HepG2 (cell line): Measurements from ENCODE around the gene SLC26A4. TPM values are rescaled to one million over a fixed set of nuclear protein-coding genes. Genes with fewer than 3 reads are reported as not detected.

Source experiments
- ATAC-seq: fragments of 200-7000 bp; cut with Tn5 transposase; 3 replicates; pipeline ENCODE4 v1.9.1; 2020; ENCODE audit warnings: mild to moderate bottlenecking, moderate library complexity
- BruUV-seq: library from RNA; stranded (reverse); fragments of 400-500 nt; replicated peaks from 2 replicates; lab custom pipeline; 2021; lab: Mats Ljungman, UMichigan
- CTCF ChIA-PET: fragments of 300-600 bp; formaldehyde crosslinking; extraction: SDS; loops from one replicate; lab custom pipeline; 2021; ENCODE audit warnings: low total read pairs, inconsistent platforms, low intra/inter-chr PET ratio; lab: Yijun Ruan, JAX
- POLR2A ChIA-PET: fragments of 350-600 bp; sonication (Branson Sonifier 250); formaldehyde crosslinking; loops from one replicate; lab custom pipeline; 2020; ENCODE audit warnings: antibody characterized with exemption, inconsistent platforms; lab: Yijun Ruan, JAX
- DNase-seq: peaks from one replicate; pipeline ENCODE4 v3.0.0-alpha.2; 2015; ENCODE audit warnings: low spot score
- FAIRE-seq: peaks from 3 replicates; lab custom pipeline; 2011; peaks lifted over from hg19 to GRCh38; lab: Jason Lieb, UNC
- H2AFZ ChIP-seq: one replicate; pipeline ENCODE4 v1.6.1; 2011; ENCODE audit warnings: low read length, inconsistent platforms
- H3K27ac ChIP-seq: fragments of 300-600 bp; 3 replicates; pipeline ENCODE4 v1.8.0; 2011; ENCODE audit warnings: mixed run types, mild to moderate bottlenecking, mixed read lengths, low read length, inconsistent platforms; ENCODE audit not compliant: insufficient read depth; ENCODE audit errors: extremely low read length
- H3K27me3 ChIP-seq, 2 experiments: fragments of 200-600 bp in 1 of 2; 2 replicates in 1 of 2; 3 replicates in 1 of 2; pipeline versions ENCODE4 v1.6.0 to v1.8.0; 2011; ENCODE audit warnings: low read length in 2 of 2, mild to moderate bottlenecking in 2 of 2, moderate library complexity in 2 of 2, inconsistent platforms in 1 of 2; ENCODE audit not compliant: insufficient read depth in 2 of 2, control insufficient read depth in 1 of 2
- H3K36me3 ChIP-seq, 2 experiments: fragments of 200-600 bp in 1 of 2; replicated peaks in 1 of 2; 2 replicates in 1 of 2; 3 replicates in 1 of 2; pipeline versions ENCODE4 v1.5.1 to v1.8.0; 2011; ENCODE audit warnings: low read length in 2 of 2, inconsistent platforms in 1 of 2; ENCODE audit not compliant: insufficient read depth in 2 of 2, control insufficient read depth in 1 of 2
- H3K4me1 ChIP-seq: 2 replicates; pipeline ENCODE4 v1.5.1; 2012; ENCODE audit warnings: low read length, inconsistent platforms; ENCODE audit not compliant: insufficient read depth
- H3K4me2 ChIP-seq: 2 replicates; pipeline ENCODE4 v1.6.0; 2011; ENCODE audit warnings: low read depth, low read length, inconsistent platforms
- H3K4me3 ChIP-seq, 3 experiments: fragments of 200-600 bp in 1 of 3; sonication (generic), shearing (Covaris generic) in 1 of 3; replicated peaks in 1 of 3; 2 replicates each; pipeline ENCODE4 v1.5.1; 2011 to 2016; ENCODE audit warnings: low read length in 3 of 3, inconsistent platforms in 2 of 3, low read depth in 2 of 3, mild to moderate bottlenecking in 2 of 3, control low read depth in 1 of 3, mixed read lengths in 1 of 3; ENCODE audit not compliant: insufficient read depth in 1 of 3
- H3K79me2 ChIP-seq: one replicate; pipeline ENCODE4 v1.6.1; 2011; ENCODE audit warnings: low read length, inconsistent platforms; ENCODE audit not compliant: insufficient read depth
- H3K9ac ChIP-seq: 2 replicates; pipeline ENCODE4 v1.6.0; 2011; ENCODE audit warnings: mild to moderate bottlenecking, low read depth, low read length, inconsistent platforms; ENCODE audit not compliant: insufficient read depth
- H3K9me3 ChIP-seq: 2 replicates; pipeline ENCODE4 v1.5.1; 2012; ENCODE audit warnings: mild to moderate bottlenecking, low read length
- H4K20me1 ChIP-seq: 2 replicates; pipeline ENCODE4 v1.6.0; 2011; ENCODE audit warnings: inconsistent platforms, mild to moderate bottlenecking, low read length, moderate library complexity; ENCODE audit not compliant: insufficient read depth
- ARID2 ChIP-seq: sonication (generic); formaldehyde crosslinking; IDR thresholded peaks from 2 replicates; pipeline ENCODE4 v1.8.1; 2022; ENCODE audit warnings: mild to moderate bottlenecking, missing genetic modification reagents, borderline replicate concordance
- BCLAF1 ChIP-seq: fragments of 450-650 bp; IDR thresholded peaks from 2 replicates; pipeline ENCODE4 v1.6.1; 2017; ENCODE audit warnings: mild to moderate bottlenecking
- CSRNP2 ChIP-seq: sonication (generic); formaldehyde crosslinking; conservative IDR thresholded peaks from 2 replicates; pipeline ENCODE4 v1.8.0; 2022; ENCODE audit warnings: low read depth, missing genetic modification reagents
- EP300 ChIP-seq, 3 experiments: sonication (generic) in 1 of 3; formaldehyde crosslinking in 1 of 3; IDR thresholded peaks; 2 replicates each; pipeline versions ENCODE4 v1.5.1 to v1.6.1; 2011 to 2020; ENCODE audit warnings: low read depth in 2 of 3, low read length in 2 of 3, borderline replicate concordance in 1 of 3, improper control_type of control experiment in 1 of 3, mild to moderate bottlenecking in 1 of 3, missing genetic modification reagents in 1 of 3, moderate library complexity in 1 of 3
- MBD4 ChIP-seq: IDR thresholded peaks from 2 replicates; pipeline ENCODE4 v1.6.1; 2012; ENCODE audit warnings: low read length, inconsistent platforms, borderline replicate concordance
- PBX3 ChIP-seq: sonication (generic); formaldehyde crosslinking; IDR thresholded peaks from 2 replicates; pipeline ENCODE4 v1.8.1; 2023; ENCODE audit warnings: missing genetic modification reagents, inconsistent platforms, borderline replicate concordance
- PLRG1 ChIP-seq: fragments of 450-650 bp; conservative IDR thresholded peaks from 2 replicates; pipeline ENCODE4 v1.6.1; 2016
- RARA ChIP-seq: IDR thresholded peaks from 2 replicates; pipeline ENCODE4 v1.6.1; 2016; ENCODE audit warnings: missing genetic modification reagents, missing compliant biosample characterization
- ZMYM4 ChIP-seq: sonication (generic); formaldehyde crosslinking; IDR thresholded peaks from 2 replicates; pipeline ENCODE4 v1.8.1; 2023; ENCODE audit warnings: mild to moderate bottlenecking, missing genetic modification reagents
- ZNF138 ChIP-seq: sonication (generic); formaldehyde crosslinking; IDR thresholded peaks from 2 replicates; pipeline ENCODE4 v1.5.0; 2020; ENCODE audit warnings: mild to moderate bottlenecking, low read depth, missing genetic modification reagents
- ZNF225 ChIP-seq: sonication (generic); formaldehyde crosslinking; IDR thresholded peaks from 2 replicates; pipeline ENCODE4 v1.4.0; 2020; ENCODE audit warnings: mild to moderate bottlenecking, missing genetic modification reagents
- ZNF3 ChIP-seq: IDR thresholded peaks from 2 replicates; pipeline ENCODE4 v1.7.0; 2017; ENCODE audit warnings: inconsistent platforms
- ZNF34 ChIP-seq: sonication (generic); formaldehyde crosslinking; IDR thresholded peaks from 2 replicates; pipeline ENCODE4 v1.4.0; 2020; ENCODE audit warnings: mild to moderate bottlenecking, missing genetic modification reagents, borderline replicate concordance
- ZNF546 ChIP-seq: sonication (generic); formaldehyde crosslinking; conservative IDR thresholded peaks from 2 replicates; pipeline ENCODE4 v1.8.1; 2023; ENCODE audit warnings: mild to moderate bottlenecking, missing genetic modification reagents
- WGBS: methylation state at CpG from one replicate; pipeline ENCODE4 v1.1.6; 2017; ENCODE audit warnings: low lambda C conversion rate; 5-methylcytosine and 5-hydroxymethylcytosine counted together
- in situ Hi-C: cut with HindIII; loops from 2 replicates; pipeline ENCODE4 v1.10.0; 2017; ENCODE audit warnings: low pct_unique_long_range_greater_than_20kb; ENCODE audit not compliant: extremely low pct_ligation_motif_present
- intact Hi-C: fragments of 100-400 bp; cut with micrococcal nuclease; formaldehyde crosslinking; loops from one replicate; pipeline ENCODE4 v1.10.0; 2022; ENCODE audit not compliant: unreplicated experiment
- polyA plus RNA-seq, 8 experiments: library from polyadenylated mRNA; depleted of rRNA in 3 of 8; stranded (reverse) in 7 of 8; unstranded in 1 of 8; fragments of >200 nt; fragmentation: Illumina TruSeq in 4 of 8; extraction: Trizol in 4 of 8; gene quantifications; 2 replicates each; pipeline versions ENCODE4 v1.2.1 to v1.2.3, GENCODE V29; 2011 to 2016; ENCODE audit warnings: low read depth in 4 of 8, missing spikeins in 1 of 8, mixed read lengths in 1 of 8; ENCODE audit not compliant: insufficient read depth in 1 of 8
- total RNA-seq, 5 experiments: library from RNA; depleted of rRNA; stranded (reverse); fragments of >200 nt; fragmentation: Illumina TruSeq; extraction: Trizol; gene quantifications; 2 replicates each; pipeline ENCODE4 v1.2.3, GENCODE V29; 2016; ENCODE audit warnings: low read depth in 1 of 5

SLC26A4 gene
- total and polyA plus RNA-seq, 2 of the 13 experiments (the other 11 are each of a cell fraction or from before 2014, with no cell fraction given) = 0.08 to 0.11 TPM

- no peak for TF ChIP-seq ZMYM4 (CRISPR knock-in tag)
- TF ChIP-seq MBD4 = no peak
- peak; percentile 10; the same call in 1 of the 2 replicates for TF ChIP-seq RARA
- TF ChIP-seq ZNF34 (CRISPR knock-in tag) = no peak
- no peak for TF ChIP-seq ZNF138 (CRISPR knock-in tag)
- TF ChIP-seq PBX3 (CRISPR knock-in tag) = no peak
- BruUV-seq = no TSS peak
- intact Hi-C loops = no loop called here
- H3K36me3 ChIP-seq = no peaks in the 10 kb centered on the region; a peak in 1 of 5 replicates
- H3K9ac ChIP-seq = no peak overlapping the region
- no peak for FAIRE-seq
- in situ Hi-C loops = no loop called here
- no peaks in the 10 kb centered on the region for H3K9me3 ChIP-seq
- peaks cover 10% of the 10 kb centered on the region for H3K4me1 ChIP-seq
- no peaks in the 10 kb centered on the region for H4K20me1 ChIP-seq
- ATAC-seq = no peak; the same call in 2 of the 3 replicates
- 94% methylated on average over 1 of the region's 1 CpG for WGBS
- H3K4me3 ChIP-seq = no peak overlapping the region
- CTCF ChIA-PET = no interaction called here
- H3K27ac ChIP-seq = no peak overlapping the region
- H3K4me2 ChIP-seq = no peak overlapping the region
- no peaks in the 10 kb centered on the region for H3K79me2 ChIP-seq
- no peak for DNase-seq
- no peak overlapping the region for H2AFZ ChIP-seq
- H3K27me3 ChIP-seq = no peaks in the 10 kb centered on the region
- POLR2A ChIA-PET = no interaction called here
Measured at GRCh38 chr7:107622429-107622828, 38.2 kb upstream of the SLC26A4 start.

- in situ Hi-C loops (no loop called here), intact Hi-C loops (no loop called here)
- no peak for DNase-seq
- Histone ChIP-seq H3K79me2 (no peaks in the 10 kb centered on the region), H3K9ac (no peak overlapping the region), H2AFZ (no peak overlapping the region), H3K4me3 (no peak overlapping the region), H3K4me1 (peaks cover 10% of the 10 kb centered on the region), H4K20me1 (no peaks in the 10 kb centered on the region), H3K9me3 (no peaks in the 10 kb centered on the region), H3K27me3 (no peaks in the 10 kb centered on the region), H3K36me3 (no peaks in the 10 kb centered on the region; a peak in 1 of 5 replicates), H3K27ac (no peak overlapping the region), H3K4me2 (no peak overlapping the region)
- no peak for ATAC-seq
- CTCF ChIA-PET = no interaction called here
- FAIRE-seq = no peak
- 95% methylated on average over 2 of the region's 2 CpGs for WGBS
- POLR2A ChIA-PET = no interaction called here
- BruUV-seq = no TSS peak
- TF ChIP-seq PLRG1 (no peak), ZNF225 (no peak), ZNF3 (CRISPR knock-in tag) (no peak), CSRNP2 (CRISPR knock-in tag) (no peak), ZNF546 (CRISPR knock-in tag) (no peak), BCLAF1 (no peak), ARID2 (CRISPR knock-in tag) (no peak), EP300 (IDR thresholded peaks at IDR 0.05; ENCODE audit: low read depth in 2 of 2, low read length in 2 of 2) (no peak), EP300 (CRISPR knock-in tag; IDR thresholded peaks at IDR 0.05; ENCODE audit: borderline replicate concordance) (no peak)
Measured at GRCh38 chr7:107622894-107623293, 37.7 kb upstream of the SLC26A4 start.
